Measurements from ENCODE around the gene ATAD2B.
"Not testable (repeated sequence)": the region's sequence is repeated elsewhere in the genome, so short reads cannot be mapped to it uniquely, and the experiment has no call there.

Gene ATAD2B

DNA sequence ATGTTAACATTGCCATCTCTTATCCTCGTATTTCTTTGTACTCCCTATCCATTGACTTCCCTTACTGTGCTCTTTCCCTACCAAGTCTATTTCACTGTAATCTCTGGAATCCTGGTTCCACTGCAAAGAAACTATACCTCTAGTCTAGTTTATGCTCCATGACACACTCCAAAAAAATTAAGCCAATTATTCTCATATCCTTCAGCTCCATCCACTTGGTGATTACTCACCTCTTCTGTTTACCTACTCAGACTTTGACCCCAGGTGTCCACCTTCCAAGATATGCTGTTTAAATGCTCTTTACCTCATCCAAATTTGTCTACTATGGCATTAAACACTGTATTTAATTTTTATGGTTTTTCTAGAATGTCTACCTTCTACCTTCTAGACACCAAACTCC lies 137.9 kb downstream of the ATAD2B start:
- no peak for DNase-seq (ENCODE audit: low read depth)

DNA sequence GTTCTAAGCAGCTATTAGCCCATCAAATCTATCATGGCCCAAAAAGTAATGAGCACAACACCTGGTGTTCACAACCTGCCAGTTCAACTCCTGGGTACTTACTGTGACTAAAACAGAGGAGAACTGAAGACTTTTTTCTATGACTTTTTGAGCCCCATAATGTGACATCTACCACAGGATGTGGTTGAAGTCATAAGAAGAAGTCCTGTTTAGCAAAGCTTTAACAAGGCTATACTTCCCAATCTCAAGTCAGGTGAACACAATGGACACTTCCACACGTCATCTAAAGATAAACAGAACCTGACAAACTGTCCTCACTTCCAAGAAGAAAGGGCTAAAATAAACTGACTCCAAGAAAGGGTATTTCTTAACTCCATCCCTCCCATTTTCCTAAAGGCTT lies 138.8 kb downstream of the ATAD2B start:
- DNase-seq (ENCODE audit: low read depth), result no peak

DNA sequence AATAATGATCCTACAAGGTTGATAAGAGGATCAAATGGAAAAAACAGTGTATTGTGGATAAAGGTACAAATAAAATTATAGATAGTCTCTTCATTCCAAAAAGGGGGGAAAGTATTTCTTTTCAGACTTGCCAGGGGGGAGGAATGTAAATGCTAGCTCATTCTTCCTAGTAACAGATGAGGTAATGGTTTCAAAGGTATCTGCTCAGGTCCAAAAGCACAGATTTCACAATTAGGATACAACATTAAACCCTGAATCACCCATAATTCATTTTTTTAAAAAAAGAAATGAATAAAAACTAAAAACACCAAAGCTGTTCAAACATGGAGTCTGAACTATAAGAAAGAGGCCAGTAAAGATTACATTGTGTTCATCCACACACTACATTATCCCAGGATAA lies 142.0 kb downstream of the ATAD2B start:
- DNase-seq (ENCODE audit: low read depth), result no peak

DNA sequence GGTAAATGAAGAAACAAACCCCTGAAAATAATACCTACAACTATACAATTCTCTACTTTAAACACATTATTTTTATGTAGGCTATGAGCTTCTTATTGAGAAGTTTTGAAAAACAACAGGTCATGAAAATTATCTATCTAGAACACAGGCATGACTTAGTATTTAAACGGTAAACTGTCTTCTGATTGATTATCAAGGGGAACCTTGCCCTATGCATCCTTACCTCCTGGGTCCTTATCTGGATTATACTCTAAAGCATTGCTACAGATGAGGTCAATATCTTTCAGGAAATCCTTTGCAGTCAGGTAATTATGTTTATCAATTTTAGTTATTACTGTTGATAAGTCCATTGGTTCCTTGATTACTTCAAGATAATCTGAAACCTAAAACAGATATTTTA lies 144.3 kb downstream of the ATAD2B start:
- no peak for DNase-seq (ENCODE audit: low read depth)

DNA sequence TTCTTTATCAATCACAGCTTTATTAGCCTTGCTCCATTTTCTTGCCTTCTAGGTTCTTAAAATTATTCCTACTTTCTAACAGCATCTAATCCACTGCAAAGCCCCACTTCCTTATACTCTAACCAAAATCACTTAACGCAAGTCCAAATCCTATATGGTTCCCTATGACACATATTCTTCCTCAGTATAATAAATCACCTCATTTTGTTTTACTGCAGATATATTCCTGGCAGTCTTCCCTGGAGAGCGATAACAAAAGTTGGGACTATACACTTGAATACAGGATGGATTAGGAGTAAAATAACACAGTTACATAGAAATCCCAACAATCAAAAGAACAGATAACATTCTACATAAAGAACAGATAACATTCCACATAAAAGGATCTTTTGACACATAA lies 144.8 kb downstream of the ATAD2B start:
- no peak for DNase-seq (ENCODE audit: low read depth)

DNA sequence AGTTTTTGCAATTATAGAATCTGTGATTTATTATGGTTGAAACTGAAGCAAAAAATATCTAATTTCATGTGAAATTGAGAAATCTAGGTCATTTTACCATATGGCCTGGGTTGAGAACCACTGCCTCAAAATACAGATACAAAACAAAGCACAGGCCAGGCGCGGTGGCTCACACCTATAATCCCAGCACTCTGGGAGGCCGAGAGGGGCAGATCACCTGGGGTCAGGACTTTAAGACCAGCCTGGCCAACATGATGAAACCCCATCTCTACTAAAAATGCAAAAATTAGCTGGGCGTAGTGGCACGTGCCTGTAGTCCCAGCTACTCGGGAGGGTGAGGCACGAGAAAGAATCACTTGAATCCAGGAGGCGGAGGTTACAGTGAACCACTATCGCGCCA lies 146.5 kb downstream of the ATAD2B start:
- not testable (repeated sequence) for DNase-seq (ENCODE audit: low read depth)

DNA sequence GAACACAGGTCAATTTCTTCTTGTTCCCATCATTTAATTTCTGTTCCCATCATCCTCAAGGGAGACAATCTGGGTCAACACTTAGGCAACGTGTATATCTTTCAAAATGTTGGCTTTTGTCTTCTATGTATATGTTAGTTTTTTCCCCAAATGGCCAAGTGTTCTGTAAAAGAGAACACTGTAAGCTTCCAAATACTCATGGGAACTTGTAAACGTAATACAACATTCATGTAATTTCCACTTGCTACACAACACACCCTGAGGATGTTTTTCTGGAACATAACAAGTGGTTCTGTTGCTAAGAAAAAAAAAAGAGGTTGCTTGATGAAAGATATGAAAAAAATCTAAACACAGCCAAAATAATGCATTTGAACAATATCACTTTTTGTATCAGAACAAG lies 149.1 kb downstream of the ATAD2B start:
- DNase-seq (ENCODE audit: low read depth), result no peak

DNA sequence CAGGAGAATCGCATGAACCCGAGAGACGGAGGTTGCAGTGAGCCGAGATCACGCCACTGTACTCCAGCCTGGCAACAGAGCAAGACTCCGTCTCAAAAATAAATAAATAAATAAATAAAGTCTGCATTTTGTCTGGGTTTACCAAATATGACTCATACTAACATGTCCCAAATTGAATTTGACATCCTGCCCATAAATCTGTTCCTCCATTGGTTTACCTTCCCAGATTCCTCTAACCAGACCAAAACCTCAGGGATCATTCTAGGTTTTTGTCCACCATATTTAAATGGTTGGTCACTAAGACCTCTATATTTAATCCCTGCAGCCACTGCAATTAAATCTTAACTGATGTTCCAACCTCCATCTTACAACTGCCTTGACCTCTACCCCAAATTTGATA lies 150.9 kb downstream of the ATAD2B start:
- no peak for DNase-seq (ENCODE audit: low read depth)

DNA sequence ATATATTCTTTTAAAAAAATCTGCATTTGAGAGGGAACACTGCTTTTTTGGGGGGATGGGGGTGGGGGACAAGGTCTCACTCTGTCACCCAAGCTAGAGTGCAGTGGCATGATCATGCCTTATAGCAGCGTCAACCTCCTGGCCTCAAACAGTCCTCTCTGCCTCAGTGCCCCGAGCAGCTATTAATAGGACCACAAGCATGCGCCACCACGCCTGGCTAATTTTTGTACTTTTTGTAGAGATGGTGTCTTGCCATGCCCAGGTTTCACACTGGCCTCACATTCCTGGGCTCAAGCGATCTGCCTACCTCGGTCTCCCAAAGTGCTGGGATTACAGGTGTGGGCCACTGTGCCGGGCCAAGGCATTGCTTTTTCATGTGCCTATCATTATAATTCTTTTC lies 154.2 kb downstream of the ATAD2B start:
- no peak for DNase-seq (ENCODE audit: low read depth)

DNA sequence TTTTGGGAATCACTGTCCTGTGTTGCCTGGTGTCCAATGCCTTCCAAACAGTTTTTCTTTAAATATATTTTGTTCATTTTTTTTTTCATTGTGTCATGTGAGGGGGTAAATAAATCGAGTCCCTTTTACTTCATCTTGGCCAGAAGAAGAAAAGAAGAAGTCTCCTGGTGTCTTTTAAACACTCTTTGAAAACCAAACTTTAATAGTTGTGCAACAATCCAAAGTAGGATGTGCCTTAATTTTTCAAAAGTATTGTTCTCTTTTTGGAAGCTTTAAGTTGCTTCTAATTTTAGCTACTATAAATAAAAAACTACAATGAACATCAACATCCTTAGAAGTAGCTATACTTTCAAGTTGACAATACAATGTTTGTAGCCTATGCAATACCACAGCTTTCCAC lies 154.9 kb downstream of the ATAD2B start:
- DNase-seq (ENCODE audit: low read depth), result no peak

DNA sequence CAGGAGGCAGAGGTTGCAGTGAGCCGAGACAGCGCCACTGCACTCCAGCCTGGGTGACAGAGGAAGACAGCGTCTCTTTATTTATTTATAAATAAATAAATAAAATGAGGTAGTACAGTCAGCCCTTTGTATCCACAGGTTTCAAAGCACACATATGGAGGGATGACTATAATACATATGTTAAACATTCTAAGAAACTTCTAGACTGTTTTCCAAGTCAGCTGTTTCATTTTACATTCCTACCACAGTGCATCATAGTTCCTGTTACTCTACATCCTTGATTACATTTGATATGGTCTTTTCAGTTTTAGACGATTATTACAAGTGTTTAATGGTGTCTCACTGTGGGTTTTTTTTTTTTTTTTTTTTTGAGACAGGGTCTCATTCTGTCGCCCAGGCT lies 157.6 kb downstream of the ATAD2B start:
- DNase-seq (ENCODE audit: low read depth), result no peak

DNA sequence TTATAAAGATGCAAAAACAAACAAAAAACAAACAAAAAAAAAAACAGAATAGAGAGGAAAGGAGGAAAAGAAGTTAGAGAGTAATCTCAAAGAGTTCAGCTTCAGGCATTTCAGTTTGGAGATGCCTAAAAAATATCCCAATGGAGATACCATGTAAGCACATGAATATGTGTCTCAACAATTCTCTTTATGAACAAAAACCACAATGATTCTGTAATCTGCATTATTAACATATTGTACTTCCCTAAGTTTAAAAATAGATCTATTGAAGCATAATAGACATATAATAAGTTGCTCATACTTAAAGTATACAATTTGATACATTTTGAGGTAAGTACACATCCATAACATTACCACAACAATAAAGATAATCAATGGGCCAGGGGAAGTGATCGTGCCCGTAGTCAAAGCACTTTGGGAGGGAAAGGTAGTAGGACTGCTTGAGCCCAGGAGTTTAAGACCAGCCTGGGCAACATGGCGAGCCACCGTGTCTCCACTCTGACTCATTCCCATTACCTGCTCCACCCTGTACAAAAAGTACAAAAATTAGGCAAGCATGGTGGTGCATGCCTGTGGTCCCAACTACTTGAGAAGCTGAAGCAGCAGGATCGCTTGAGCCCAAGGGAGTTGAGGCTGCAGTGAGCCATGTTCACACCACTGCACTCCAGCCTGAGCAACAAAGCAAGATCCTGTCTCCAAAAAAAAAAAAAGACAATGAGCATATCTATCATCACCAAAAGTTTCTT lies 158.9 kb downstream of the ATAD2B start:
- DNase-seq (ENCODE audit: low read depth), result no peak

DNA sequence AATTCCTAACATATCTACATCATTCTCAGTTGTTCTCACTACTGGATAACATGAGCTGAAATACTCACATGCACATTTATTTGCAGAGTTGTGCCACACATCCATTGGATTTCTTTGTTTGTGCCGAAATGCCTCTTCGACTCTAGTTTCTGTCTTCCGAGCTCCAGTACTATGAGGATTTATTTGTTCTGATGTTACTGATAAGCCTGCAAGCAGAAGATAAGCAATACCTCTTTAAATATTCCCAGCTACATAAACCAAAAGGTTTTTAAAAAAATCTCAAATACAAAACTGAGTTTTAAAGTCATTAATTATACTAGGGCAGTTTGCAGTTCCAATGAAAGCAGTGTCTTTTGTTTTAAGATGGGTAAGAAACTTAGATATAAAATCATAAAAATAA lies 164.8 kb downstream of the ATAD2B start:
- DNase-seq (ENCODE audit: low read depth), result no peak

DNA sequence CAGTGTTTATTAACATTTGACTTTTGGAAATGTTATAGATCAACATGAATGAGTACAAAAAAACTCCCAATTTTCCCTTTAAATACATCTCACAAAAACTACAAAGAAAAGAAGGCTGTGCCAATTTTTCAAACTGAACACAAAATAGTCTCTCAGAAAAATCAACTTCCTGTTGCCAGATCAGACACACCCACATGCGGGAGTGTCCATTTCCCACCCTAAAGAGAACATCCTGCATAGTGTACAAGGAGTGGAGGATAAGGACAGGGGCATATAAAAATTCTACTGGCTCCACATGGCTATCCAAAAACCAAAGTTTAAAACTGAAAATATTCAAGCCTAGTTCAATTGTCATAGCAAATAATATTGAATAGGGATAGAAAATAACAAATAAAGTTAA lies 165.3 kb downstream of the ATAD2B start:
- no peak for DNase-seq (ENCODE audit: low read depth)

DNA sequence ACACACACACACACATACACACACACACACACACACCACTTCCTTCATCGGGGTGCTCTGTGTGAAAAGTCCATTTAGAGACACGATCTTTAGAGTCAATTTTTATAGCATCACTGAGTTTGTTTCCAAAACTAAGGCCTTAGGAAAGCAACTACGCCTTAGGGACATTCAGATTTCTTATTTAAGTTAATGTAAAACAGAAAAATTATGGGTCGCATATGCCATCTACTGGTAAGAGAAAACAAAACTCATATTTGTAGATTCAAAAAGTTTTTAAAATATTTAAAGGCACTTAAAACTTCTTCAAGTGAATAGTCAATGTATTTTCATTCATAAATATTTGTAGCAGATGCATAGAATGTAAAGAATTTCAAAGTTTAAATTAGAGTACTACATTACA lies 166.2 kb downstream of the ATAD2B start:
- DNase-seq (ENCODE audit: low read depth), result no peak

DNA sequence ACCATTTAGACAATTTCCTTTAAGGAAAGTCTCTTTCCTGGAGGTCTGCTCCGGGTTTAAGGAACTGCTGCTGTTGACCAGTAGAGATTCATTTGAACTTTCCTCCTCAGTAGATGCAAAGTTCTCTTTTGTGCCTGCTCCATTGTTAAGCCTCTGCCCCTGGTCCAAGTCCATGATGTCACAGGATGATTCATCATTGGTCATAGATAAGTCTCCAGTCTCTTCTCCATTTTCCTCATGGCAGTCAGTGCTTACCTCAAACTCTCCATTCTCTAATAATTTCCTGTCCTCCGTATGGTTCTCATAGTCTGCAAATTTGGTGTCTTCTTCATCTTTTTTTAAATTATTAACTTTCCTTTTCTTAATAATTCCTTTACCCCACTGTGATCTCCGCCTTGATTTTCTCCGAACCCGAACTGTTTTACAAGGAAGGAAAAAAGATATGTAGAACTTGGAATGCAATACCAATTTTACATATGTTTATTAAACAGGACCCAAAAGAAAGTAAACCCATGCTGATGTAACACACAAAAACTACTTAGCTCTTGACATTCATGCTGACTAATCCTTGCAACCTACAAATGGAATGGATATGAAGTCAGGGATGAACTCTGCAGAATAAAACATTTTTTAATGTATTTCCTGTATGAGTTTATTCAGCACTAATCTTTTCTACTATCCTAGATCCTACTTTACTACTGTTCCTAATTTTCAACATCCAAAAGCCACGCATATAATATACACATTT lies 169.1 kb downstream of the ATAD2B start:
- DNase-seq (ENCODE audit: low read depth), result no peak

DNA sequence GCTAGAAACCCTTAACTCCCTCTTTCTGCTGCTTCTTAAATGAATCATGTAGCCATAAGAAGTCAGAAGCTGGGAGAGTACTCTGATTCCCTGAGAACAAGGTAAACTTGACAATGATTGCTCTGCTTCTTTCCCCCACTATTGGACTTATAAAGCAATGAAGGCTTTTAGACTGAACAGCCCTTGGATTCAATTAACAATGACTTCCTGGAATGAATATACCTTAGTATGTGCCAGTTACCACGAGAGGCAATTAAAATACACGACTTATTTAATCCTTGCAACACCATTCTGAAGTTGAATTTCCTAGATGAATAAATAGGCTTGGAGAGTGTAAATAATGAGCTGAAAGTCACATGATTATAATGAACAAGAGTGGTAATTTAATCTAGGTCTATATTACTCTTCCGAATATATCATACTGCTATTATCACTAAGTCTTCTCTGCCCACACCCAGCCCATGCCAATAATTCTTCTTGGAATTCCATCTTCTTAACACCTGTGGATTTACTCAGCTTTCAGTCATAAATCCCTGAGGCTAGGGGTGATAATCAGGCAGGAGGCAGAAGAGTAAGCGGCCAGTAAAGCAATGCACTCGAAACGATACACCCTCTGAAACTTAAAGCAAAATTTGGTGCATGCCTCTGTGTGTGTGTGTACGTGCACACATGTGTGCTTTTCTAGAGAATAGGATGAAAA lies 170.2 kb downstream of the ATAD2B start:
- DNase-seq (ENCODE audit: low read depth), result no peak

DNA sequence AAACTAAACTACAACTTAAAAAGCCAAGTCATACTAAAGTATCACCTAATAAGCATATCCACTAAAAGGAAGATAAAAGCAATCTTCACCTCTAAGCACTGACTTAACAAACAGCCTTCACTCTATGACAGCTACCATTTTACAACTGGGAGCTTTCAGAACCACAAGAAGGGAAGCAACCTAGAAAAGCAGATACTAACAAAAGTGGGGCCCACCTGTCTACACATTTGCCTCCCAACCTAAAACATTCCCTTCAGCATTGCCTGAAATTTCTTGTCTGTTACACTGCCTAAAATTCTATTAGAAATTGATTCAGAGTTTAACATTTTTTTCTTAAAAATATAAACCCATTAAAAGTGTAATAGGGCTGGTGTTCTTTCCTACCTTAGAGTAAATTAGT lies 172.0 kb downstream of the ATAD2B start:
- DNase-seq (ENCODE audit: low read depth), result no peak

DNA sequence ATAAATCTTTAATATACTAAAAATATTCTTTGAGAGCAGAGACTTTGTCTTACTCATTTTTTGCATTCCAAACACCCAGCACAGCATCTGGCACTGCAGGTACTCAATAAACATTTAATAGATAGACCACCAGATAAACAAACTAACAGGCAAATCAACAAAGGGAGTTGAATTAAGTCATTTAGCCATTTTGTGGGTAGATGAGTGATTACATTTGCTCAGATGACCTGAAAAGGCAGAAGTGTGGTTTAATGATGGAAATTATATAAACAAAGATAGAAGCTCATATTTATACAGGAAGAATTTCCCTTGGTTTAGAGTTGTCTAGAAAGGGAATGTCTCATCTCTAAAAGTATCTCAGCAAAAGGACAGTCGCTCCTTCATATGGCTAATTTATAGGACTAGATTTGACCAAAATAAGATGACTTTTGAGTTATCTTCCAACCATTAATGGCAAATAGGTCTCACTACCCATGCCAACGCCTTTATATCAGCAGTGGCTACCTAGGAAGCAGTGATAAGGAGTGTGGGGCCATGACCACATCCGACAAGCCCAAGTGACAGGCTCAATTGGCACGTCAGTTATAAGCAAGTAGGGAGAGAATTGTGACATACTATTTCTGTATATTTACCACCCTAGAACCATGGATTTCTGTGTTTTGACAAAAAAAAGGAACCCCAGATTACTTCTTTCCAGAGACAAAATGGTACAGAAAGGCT lies 173.5 kb downstream of the ATAD2B start:
- DNase-seq (ENCODE audit: low read depth), result no peak

DNA sequence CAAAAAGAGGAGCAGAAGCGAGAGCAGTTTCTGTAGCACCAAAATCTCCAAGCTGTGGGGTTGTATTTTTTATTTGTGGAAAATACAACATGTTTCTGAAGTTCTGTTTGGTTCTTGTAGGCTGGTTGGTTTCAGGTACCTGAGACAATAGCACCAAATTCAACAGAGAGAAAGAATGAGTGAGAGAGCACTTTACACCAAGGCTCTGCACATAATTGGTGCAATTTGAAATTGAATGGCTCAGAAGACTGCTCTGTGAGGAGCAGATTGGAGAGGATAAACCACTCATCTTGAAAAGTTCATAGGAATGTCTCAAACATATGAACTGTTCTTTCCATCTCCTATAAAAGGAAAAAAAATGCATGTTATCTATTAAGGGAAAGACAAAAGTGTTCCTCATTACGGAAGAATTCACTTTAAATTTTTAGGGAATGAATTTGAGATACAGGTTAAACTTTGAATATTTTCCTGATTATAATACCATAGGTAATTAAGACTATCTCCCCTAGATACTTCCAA lies 175.1 kb downstream of the ATAD2B start:
- DNase-seq (ENCODE audit: low read depth), result no peak

DNA sequence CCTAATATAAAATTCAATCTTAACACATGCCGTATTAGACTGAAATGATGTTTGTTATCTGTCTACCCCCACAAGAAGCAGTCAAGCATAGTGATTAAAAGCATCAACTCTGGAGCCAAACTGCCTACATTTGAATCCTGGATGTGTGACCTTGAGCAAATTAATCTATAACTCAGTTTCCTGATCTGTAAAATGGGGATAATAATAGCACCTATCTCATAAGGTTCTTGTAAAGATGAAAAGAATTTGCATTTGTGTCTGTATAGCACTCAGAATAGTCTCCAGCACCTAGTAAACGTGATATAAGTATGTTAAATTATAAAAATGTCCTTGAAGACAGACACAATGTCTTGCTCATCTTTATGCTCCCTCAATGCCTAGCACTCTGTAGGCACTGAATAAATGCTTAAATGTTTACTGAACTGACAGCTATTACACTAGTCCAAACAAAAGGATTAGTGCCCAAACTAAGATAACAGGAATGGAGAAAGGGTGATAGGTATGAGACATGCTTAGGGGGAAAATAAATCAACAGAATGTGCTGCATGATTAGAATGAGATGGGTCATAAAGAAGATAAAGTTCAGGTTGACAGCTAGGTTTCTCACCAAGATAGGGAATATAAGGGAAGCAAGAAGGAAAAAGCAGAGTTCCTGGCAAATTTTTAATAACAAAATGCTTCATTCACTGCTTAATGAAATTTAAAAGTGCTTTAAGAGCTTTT lies 180.6 kb downstream of the ATAD2B start:
- DNase-seq (ENCODE audit: low read depth), result no peak

DNA sequence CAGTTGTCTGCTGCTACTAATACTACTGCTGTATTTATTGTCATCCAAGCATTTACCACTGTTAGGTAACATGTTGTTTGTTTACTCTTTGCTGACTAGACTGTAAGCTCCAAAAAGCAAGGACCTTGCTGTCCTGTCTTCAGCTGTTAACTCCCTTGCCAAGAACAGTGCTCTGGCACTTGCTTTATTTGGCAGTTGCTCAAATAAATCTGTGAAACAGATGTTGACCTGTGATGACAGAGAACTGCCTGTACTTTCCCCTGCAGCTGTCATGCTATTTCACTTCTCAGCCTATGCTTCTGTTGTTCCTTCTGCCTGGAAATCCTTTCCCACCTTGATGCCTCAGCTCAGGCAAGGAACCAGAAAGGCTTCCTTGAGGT lies 181.2 kb downstream of the ATAD2B start:
- no peak for DNase-seq (ENCODE audit: low read depth)

All from activated gamma-delta T cell treated with anti-CD3 and anti-CD28 coated beads, Interleukin-2, amount 50 U/mL, for 16 hours (primary cell).